ENCODE measurements around the gene MLF1.

The MLF1 gene

GRCh38 chr3:158590223-158590622 is 19.2 kb downstream of the MLF1 start:
- DNase-seq: no peak

DNA sequence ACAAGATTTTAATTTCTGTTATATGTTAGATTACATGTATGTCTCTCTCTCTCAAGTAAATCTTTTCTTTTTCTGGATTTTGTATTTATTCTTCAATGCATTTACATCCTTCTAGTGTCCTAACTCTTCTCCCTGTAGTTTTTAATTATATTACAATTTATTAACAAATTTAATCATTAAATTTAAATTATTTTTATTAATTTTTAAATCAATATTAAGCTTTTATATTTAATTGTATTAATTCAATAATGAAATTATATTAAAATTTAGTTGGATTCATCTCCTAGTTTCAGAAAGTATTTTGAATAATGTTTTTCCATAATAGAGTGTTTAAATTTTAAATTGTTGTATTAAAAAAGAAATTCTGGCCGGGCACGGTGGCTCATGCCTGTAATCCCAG is 29.8 kb downstream of the MLF1 start:
- DNase-seq: no peak

DNA sequence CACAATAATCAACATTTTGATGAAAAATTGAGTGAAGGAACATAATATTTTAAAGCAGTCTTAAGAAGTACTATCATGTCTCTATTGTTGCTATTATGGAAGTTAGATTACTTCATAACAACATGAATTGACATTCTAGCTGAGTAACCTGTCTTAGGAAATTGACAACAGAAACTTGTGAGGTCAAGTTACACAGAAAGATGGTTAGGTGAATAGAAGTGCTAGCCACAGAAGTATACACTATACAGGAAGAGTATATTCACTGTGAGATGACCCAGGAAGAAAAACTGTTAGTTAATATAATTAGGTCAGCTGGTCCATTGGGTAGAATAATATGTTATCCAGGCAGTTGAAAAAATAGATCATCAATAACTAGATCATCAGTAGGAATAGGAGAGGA is 31.2 kb downstream of the MLF1 start:
- no peak for DNase-seq

GRCh38 chr3:158617982-158618875 is 47.2 kb downstream of the MLF1 start:
- no peak for DNase-seq

DNA sequence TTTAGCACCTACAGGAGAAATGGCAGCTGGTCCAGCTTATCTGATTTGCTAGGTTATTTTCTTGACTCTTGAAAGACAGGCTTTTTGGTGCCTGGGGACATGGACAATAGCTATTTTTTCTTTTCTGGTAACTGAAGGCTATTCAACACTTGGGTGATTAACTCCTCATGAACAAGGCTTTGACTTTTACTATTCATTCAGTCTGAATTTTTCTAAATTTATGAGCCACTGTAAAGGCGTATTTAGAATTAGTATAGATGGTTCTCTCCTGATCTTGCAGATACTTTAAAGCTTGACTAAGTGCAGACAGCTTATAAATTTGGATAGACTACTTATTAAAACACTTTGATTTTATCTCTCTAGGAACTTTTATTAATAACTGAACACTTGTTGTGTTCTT is 54.9 kb downstream of the MLF1 start:
- DNase-seq: no peak

GRCh38 chr3:158631981-158632380 is 61.0 kb downstream of the MLF1 start:
- no peak for DNase-seq

DNA sequence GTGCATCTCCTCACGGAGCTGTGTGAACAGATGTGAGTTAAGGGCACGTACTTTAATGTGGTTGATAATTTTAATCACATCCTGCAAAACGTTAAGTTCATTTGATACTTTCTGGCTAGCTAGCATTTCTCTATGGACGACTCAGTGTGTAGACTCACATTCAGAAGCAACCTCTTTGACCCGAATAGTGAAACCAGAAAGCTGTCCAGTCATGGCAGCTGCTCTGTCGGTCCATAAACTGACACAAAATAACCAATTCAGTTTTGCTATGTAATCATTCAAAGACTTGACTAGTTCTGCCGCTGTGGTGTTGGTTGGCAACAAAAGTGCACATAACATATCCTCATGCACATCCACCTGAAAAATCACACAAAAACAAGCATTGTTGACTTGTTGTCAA is 69.7 kb downstream of the MLF1 start:
- DNase-seq: no peak

GRCh38 chr3:158642005-158642404 is 71.0 kb downstream of the MLF1 start:
- peak; percentile 68 for DNase-seq

DNA sequence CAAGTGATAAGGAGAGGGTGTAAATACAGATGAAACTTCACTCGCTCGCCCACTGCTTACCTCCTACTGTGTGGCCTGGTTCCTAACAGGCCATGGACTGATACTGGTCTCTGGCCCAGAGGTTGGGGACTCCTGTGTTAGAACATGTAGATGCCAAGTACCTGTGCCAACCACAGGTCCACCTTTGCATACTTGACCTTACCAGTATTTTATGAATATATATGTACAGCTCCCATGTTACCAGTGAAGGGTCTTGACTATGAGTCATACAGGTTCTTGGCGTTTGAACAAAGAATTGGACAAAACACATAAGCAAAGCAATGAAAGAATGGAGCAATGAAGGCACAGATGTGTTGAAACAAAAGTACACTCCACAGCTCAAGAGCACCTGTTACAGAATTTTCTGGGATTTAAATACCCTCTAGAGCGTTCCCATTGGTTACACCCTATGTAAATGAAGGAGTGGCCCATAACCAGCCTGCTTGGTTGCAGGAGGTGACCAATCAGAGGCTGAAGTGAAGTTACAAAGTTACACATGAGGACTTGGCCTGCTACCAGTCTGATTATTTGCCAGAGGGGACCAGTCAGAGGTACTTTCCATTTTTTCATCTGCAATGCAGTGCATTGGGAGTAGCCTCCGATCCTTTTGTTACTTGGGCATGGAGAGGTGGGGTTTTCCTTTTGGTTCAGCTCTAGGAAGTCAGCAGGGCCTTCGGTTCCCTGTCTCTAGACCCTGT is 71.6 kb downstream of the MLF1 start:
- DNase-seq: no peak

- DNase-seq: peak; percentile 95
These were observed 73.4 kb downstream of the MLF1 start, which contains the start of gene GFM1 for GRCh38 chr3:158644345-158644908. TSS of gene GFM1 (plus strand) at chr3:158644527. CDS start at chr3:158644635, 108 bp downstream.

- DNase-seq: no peak
These were observed 78.8 kb downstream of the MLF1 start for GRCh38 chr3:158649791-158650190.

- DNase-seq: no peak
These were observed 80.2 kb downstream of the MLF1 start for GRCh38 chr3:158651192-158651591.

GRCh38 chr3:158652463-158652862 is 81.5 kb downstream of the MLF1 start:
- no peak for DNase-seq

Data from activated effector memory CD4-positive, alpha-beta T cell treated with anti-CD3 and anti-CD28 coated beads, Interleukin-2, amount 50 U/mL, for 16 hours (primary cell).